Measurements from ENCODE around the gene SGTA.
A peak's percentile ranks its signal among the peaks of the same experiment; 100 is the strongest.
"Not testable (repeated sequence)": the region's sequence is repeated elsewhere in the genome, so short reads cannot be mapped to it uniquely, and the experiment has no call there.

Gene SGTA

DNA sequence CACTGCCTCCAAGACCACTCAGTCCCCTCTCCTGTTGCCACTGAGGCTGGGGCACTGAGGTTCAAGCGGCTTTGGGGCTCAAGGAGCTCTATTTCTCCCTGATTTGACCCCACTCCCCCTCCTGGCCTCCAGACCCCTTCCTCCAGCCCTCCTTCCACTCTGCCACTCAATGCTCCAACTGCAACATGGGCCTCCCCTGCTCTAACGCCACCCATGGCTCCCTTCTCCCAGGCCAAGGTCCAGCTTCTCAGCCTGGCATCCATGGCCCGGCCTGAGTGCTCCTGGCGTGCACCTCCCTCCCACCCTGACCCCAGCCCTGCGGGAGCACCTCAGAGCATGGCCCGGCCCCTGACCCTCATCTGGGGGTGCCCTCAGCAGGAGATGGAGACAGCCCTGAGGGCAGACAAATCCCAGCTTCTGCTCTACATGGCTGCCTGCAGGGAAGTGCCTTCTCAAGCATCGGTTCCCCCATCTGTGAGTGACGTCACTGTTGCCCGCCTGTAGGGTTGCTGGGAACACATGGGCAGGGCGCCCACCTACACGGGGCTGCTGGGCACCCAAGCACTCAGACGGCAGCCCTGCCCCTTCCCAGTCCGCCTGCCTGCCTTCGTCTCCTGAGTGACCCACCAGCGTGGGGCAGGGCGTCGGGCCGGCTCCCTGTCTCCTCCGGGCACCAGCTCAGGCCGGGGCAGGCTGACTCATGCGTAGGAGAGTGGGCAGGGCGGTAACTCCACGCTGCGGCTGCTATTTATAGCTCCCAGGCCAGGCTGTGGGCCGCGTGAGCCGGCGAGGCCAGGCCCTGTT is 60.3 kb downstream of the SGTA start:
- DNase-seq = no peak

DNA sequence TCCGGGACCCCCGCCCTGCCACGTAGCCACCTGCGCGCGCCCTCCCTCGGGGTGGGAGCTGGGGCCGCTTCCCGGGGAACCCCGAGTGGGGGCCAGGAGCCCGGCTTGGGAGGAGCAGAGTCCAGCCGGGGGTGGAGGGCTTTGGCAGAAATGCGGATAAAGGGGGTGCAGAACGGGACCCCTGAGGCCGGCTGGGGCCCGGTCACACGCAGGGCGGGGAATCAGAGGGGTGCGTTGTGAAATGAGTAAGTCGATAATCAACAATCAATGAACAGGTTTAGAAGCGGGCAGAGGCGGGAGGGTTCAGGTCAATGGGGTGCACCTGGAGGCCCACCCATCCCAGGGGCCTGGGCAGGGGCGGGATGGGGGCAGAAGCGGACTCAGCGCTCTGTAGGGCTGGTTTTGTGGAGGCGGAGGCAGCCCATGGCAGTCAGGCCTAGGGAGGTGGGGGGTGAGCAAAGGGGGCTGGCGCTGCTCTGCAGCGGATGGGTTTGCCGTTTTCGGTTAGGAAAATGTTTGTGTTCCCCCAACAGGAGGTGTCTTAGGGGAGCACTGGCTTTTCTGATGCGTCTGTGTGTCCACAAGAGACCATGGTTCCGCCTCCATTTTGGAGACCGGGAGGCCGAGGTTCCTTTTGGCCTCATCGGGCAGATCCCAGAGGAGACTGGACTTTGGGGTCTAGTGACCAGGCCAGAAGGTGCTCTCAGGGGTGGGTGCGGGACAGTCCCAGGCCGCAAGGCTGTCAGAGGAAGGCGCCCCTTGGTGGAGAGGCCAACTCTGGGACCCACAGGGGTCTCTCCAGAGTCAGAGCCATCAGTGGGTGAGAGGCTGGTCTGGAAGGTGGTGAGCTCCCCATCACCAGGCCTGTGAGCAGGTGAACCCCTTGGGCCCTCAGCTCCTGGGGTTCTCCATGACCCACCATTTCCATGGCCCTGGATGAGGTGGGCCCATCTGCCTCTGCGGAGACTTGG is 61.2 kb downstream of the SGTA start:
- no peak for DNase-seq

DNA sequence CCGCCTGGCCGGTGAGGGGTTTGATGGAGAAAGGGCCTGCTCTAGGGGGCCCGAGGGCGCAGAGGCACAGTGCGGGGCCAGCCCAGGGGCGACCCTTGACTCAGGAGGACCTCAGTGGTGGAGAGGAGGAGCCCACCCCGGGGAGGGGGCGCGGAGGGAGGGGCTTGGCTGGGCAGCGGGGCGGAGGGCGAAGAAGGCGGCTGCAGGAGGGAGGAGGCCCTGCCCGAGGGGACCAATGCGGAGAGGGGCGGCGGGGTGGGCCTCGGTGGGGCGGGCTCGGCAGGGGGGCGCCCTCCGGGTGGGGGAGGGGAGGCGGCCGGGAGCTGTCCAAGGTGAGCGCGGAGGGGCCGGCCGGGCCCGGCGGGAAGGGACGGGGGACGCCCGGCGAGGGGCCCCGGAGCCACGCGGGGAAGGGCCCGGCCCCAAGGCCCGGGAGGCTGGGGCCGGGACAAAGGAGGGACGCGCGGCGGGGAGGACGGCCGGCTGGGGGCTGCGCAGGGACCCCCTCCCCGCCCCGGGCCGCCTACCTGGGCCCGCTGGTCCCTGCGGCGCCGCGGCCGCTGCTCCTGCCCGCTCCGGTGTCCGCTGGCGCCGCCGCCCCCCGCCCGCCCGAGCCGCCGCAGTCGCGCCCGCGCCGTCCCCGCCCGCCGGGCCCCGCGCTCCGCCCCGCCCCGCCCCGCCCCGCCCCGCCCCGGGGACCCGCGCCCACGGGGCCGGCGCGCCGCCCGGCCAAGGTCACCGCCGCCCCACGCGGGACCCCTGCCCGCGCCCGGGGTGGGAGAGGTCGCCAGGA is 62.1 kb downstream of the SGTA start, which contains the start of gene DIRAS1:
Gene DIRAS1, minus strand, starts transcription at position 596 of the 793 bp plus-strand sequence. CDS start 3,566 bp downstream, outside the sequence.
- DNase-seq = no peak

DNA sequence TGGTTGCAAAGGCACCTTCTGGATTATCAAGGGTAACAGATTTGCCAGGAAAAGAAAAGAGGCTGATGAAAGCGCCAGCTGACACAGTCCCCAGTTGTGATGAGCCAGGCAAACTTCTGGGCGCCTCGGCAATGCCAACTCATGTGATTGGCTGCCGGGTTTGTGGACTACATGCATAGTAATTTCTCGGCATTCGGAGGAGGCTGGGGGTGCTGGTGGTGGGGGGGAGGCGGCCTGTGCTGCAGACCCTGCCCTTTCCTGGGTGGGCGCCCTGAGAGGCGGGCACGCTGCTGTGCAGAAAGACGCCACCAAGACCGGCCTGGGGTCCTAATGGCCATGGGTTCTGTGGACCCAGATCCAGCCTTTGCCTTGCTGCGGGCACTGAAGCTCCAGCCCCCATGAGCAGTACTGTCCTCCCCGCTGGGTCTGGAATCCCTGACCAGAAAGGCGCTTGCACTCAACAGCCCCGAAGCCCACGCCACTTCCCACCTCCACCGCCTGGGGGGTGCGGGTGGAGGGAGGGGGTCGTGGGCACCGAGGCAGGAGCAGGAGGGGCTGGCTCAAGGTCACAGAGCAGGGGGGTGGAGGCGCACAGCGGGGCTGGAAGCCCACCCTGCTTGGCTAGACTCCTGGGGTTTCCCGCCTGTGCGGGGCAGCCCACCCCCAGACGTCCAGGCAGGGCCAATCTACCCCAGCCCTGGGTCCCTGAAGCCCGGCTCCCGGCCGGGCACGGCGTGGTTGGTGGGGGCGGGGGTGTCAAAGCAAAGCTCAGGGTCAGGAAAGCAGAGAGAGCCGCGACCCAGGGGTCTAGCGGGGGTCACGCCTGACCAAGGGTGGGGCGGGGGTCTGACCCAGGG is 62.9 kb downstream of the SGTA start:
- peak; percentile 36 for DNase-seq

DNA sequence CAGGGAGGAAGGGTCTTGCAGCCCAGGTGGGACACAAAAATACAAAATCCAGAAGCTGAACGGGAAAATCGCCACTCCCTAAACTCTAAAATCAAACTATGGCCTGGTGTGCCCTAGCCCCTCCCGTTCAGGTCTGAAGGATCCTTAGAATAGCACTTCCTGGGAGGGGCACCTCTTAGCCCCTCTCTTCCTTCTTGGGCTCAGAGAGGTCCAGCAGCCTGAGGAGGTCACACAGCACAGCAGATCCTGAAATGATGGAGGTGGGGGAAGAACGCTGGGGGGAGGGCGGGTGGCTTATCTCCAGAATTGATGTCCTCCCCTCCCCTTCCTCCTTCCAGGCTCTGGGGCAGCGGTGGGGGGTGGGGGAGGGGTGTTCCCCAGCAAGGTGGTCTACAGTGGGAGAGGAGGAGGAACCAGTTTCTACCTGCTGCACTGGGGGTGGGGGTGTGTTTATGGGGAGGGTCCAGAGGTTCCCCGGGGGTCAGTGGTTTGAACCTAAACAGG is 63.8 kb downstream of the SGTA start:
- DNase-seq = no peak

DNA sequence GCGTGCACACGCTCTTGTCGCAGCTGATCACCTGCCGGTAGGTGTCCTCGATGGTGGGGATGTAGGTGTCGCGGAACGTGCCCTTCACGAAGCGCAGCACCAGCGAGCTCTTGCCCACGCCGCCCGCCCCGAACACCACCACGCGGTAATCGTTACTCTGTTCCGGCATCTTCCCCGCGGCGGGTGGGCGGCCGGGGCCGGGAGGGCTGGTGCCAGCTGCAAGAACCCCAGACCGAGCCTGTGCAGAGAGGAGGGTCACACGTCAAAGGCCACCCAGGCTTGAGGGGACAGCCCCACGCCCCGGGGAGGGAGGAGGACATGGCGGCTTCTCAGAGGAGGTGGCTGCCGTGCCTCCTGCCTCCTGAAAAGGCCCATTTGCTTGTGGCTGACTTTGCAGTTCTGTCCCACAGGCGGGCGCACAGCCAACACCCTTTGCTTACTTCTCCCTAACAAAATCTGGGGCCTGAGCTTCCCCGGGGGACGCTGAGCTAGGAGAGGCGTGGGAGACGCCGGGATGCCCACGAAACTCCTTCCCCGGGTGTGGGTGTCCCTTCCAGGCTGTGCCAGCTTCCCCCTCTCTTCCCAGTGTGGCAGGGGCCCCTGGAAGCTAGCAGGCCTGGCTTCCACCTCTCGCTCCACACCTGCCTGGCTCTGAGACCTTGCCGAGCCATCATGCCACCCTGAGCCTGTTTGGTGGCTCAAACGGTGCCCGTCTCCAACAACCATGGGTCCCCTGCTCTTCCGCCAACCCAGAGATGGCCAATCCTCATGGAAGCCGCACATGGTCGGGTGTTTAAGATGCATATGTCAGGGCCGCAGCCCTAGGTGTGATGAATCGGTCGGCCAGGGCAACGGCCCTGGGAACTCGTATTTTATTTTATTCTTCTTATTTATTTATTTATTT is 65.2 kb downstream of the SGTA start:
- DNase-seq = no peak

DNA sequence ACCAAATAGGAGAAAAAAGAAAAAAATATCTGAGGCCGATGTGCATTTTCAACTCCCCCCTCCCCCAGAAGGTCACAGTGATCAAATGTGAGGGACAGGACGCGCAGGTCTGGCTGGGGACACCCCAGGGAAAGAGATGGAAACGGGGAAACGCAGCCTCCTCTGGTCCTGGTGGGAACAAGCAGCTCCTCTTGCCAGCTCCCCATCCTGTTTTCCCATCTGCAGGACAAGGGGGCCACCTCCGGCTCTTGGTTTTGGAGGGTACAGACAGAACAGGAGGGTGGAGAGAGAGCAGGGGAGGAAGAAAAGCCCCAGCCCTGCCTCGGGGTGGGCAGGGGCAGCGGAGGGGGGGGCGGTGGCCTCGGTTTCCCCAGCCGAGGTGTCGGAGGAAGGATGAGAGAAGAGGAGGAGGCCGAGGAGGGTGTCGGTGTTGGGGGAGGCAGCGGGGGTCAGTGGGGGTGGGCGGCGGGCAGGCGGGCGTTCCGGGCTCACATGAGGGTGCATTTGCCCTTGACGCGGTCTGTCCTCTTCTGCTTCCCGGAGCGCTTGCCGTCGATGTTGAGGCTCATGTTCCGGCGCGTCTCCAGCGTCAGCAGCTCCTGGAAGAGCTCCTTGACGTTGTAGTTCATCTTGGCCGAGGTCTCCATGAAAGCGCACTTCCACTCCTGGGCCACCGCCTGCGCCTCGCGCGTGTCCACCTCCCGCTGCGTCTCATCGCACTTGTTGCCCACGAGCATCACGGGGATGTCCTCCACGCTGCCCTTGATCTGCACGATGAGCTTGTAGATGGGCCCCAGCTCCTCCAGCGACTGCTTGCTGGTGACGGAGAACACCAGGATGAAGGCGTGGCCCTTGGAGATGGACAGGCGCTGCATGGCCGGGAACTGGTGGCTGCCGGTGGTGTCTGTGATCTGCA is 66.1 kb downstream of the SGTA start:
- DNase-seq = no peak

DNA sequence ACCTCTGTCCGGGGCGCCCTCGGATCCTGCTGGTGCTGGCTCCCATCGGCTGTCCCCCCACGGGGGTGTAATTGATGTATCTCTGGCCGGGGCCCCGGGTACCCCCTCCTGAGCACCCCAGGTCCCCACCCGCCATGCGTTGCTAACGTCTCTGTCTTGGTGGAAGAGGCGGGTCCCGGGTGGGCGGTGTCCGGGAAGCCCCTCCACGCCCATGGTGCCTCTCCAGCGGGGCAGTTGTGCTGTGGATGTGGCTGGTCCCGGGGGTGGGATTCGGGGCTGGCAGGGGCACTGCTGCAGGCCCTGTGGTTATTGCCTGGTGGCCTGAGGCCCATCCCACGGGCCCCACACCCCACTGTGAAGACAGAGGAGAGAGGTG is 66.8 kb downstream of the SGTA start:
- no peak for DNase-seq

DNA sequence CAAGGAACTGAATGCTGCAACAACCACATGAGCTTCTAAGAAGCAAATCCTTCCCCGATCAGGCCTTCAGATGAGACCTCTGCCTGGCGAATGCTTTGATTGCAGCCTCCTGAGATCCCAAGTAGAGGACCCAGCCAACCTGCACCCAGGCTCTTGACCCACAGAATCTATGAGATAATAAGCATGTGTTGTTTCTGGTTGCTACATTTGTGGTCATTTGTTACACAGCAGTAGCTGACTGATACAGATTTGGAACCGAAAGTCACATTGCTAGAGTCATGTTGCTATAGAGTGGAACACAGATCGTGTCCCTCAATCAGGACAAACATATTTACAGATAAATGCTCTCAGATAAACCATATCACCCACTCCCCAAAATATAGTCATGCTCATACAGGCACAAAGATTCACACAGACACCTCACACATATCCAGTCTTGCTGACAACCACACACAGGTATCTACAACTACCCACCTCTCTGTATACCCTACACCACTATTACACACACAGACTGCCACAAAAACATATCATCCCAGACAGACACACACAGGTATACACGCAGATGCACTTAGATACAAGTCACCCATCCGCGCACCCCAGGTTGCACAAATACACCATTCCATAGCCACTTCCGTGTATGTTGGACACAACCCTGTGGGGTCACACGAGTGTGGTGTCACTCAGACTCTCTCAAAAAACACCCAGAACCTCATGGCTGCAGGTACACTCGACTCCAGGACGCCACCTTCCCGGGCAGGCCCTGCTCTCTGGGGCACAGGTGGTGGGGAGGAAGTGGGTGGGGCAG is 67.4 kb downstream of the SGTA start:
- no peak for DNase-seq

DNA sequence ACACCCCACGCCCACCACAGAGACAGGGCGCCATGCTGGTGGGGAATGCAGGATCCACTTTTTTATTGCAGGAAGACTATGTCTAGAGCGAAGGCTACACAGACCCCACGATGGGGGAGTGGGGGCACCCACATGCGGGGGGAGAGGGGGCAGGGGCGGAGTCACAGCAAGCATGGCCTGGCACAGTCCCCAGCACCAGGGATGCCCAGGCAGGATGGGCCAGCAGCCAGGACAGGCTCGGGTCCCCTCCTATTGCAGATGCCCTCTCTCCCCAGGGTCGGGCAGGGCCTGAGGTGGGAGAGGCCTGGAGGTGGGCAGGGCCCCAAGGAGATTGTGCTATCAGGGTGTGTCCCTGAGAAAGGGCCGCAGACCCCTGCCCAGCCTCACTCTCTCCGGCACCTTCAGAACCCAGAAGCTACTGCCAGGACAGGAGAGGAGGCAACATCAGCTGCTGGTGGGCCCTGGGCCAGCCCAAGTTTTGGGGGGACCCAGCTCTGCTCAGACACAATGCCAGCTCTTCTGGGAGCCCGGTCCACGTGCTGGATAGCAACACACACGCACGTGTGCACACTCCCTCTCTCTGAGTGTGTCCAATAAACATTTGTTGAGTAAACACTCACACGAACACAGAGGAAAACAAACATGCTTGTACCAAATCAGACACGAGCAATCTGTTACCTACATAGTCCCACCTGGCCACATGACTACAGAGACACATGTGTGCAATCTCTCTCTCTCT is 68.4 kb downstream of the SGTA start:
- no peak for DNase-seq

DNA sequence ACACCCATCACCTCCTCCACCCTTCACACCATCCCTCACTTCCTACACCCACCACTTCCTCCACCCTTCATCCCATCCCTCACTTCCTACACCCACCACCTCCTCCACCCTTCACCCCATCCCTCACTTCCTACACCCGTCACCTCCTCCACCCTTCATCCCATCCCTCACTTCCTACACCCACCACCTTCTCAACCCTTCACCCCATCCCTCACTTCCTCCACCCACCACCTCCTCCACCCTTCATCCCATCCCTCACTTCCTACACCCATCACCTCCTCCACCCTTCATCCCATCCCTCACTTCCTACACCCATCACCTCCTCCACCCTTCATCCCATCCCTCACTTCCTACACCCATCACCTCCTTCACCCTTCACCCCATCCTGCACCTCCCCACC is 69.0 kb downstream of the SGTA start:
- not testable (repeated sequence) for DNase-seq

DNA sequence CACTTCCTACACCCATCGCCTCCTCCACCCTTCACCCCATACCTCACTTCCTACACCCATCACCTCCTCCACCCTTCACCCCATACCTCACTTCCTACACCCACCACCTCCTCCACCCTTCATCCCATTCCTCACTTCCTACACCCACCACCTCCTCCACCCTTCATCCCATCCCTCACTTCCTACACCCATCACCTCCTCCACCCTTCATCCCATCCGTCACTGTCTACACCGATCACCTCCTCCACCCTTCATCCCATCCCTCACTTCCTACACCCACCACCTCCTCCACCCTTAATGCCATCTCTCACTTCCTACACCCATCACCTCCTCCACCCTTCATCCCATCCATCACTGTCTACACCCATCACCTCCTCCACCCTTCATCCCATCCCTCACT is 69.9 kb downstream of the SGTA start:
- DNase-seq = not testable (repeated sequence)

DNA sequence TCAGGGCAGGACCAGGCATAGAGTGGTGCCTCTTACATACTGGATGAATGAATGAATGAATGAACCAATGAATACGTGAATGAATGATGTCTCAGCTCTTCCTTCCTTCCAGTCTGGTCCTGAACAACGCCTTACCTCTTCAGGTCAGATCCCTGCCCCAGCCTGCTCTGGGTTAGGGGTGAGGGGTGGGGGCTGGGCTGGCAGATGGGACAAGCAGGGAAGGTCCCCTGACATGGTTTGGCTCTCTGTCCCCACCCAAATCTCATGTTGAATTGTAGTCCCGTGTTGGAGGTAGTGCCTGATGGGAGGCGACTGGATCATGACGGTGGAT is 71.2 kb downstream of the SGTA start:
- DNase-seq = no peak

DNA sequence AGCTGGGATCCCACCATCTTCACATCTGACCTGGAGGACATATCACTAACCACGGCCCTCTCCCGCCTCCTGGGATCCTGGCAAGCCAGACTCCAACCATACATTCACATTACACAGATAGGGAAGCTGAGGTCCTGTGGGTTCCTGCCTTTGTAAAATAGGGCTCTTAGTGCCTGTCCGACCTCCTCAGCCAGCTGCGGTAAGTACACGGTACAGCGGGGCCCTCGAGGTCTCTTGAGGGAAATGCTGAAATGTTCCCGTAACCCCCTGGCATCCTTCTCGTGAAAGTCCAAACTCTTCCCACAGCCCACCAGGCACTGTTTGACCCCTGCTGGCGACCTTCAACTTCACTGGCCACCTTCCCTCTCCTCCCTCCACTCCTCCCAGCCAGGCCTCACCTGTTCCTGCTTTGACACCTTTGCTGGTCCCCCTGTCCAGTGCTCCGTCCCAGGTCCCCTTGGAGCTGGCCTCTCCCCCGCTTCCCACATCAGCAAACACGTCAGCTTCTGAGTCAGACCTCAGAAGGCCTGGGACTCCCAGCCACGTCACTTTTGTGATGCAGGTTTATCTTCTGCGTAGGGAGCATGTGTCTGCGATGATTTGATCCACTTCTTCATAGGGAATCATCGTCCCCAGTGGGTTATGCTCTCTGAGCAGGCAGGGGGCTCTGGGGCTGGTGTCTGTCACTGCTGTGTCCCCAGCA is 71.8 kb downstream of the SGTA start:
- no peak for DNase-seq

DNA sequence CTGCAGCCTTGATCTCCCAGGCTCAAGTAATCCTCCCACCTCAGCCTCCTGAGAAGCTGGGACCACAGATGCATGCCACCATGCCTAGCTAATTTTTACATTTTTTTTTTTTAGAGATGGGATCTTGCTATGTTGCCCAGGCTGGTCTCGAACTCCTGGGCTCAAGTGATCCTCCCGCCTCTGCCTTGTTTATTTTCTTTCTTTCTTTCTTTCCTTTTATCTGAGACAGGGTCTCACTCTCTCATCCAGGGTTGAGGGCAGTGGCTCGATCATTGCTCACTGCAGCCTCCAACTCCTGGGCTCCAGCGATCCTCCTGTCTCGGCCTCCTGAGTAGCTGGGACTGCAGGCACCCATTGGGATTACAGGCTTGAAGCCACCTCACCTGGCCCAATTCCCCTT is 76.8 kb downstream of the SGTA start:
- DNase-seq = no peak
